Astrocyte (in vitro differentiated cells and primary cell): ENCODE results near the gene MAPK12.

Experiments used
- CTCF ChIP-seq: IDR thresholded peaks from 2 replicates; pipeline ENCODE4 v1.5.1; 2011; ENCODE audit warnings: low read depth, mild to moderate bottlenecking, inconsistent platforms, low read length, moderate library complexity; ENCODE audit not compliant: insufficient read depth
- EZH2 ChIP-seq: IDR thresholded peaks from 2 replicates; pipeline ENCODE4 v1.6.1; 2012; ENCODE audit warnings: mild to moderate bottlenecking, low read length, inconsistent platforms; ENCODE audit not compliant: insufficient read depth

- no peak for TF ChIP-seq EZH2
- TF ChIP-seq CTCF = no peak
These were observed 42.0 kb upstream of the MAPK12 start for GRCh38 chr22:50303515-50303847.
